ENCODE measurements around the gene RPA3. TPM values are rescaled to one million over a fixed set of nuclear protein-coding genes. Genes with fewer than 3 reads are reported as not detected.

Gene RPA3
- total RNA-seq, 1 experiment from 2014 or later: 87.5 TPM

DNA sequence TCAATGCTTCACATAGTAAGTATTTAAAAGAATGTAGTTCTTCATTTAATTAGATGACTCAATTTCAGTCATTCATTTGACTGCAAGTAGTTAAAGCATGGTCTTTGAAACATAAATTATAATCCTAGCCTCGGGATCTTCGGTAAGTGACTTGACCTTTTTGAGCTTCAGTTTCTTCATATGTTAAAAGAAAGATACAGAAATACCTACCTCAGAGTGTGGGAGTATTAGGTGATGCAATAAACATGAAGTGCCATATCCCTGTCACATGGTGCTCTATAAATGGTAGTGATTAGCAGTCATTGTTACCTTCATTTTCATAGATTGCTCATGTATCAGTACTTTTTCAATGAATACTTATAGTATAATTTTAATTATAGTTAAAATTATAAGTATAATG lies 109.1 kb downstream of the RPA3 start:
- H3K4me2 ChIP-seq (ENCODE audit: low read length): no peak overlapping the region
- intact Hi-C loops (cut with micrococcal nuclease): no loop called here
- BruUV-seq (replicated peaks): no TSS peak
- no peaks in the 10 kb centered on the region for H3K9me3 ChIP-seq (ENCODE audit: control insufficient read depth in 1 of 2, insufficient read depth in 1 of 2, low read depth in 1 of 2, low read length in 2 of 2)
- H2AFZ ChIP-seq (ENCODE audit: low read depth, low read length, poor library complexity, severe bottlenecking): no peak overlapping the region
- POLR2A ChIA-PET: no interaction called here
- TF ChIP-seq SRF (IDR thresholded peaks at IDR 0.05; ENCODE audit: low read depth) (no peak), RAD21 (IDR thresholded peaks at IDR 0.05; ENCODE audit: low read depth) (no peak), YY1 (IDR thresholded peaks at IDR 0.05; ENCODE audit: extremely low read depth, insufficient replicate concordance, low read depth, low read length) (no peak), JUND (IDR thresholded peaks at IDR 0.05) (no peak), ELF1 (IDR thresholded peaks at IDR 0.05; ENCODE audit: borderline replicate concordance, low read depth) (no peak), EGR1 (IDR thresholded peaks at IDR 0.05; ENCODE audit: low read depth) (no peak), CEBPB (IDR thresholded peaks at IDR 0.05; ENCODE audit: low read depth) (no peak), POLR2AphosphoS5 (IDR thresholded peaks at IDR 0.05; ENCODE audit: low read depth, low read length) (no peak), POLR2A (IDR thresholded peaks at IDR 0.05; ENCODE audit: borderline replicate concordance, extremely low read depth, insufficient read depth, insufficient read length) (no peak), CBX3 (IDR thresholded peaks at IDR 0.05; ENCODE audit: low read depth) (no peak), EZH2phosphoT487 (IDR thresholded peaks at IDR 0.05; ENCODE audit: borderline replicate concordance) (no peak), SIN3A (IDR thresholded peaks at IDR 0.05; ENCODE audit: low read depth) (no peak)
- TF ChIP-seq, protein P1, sequence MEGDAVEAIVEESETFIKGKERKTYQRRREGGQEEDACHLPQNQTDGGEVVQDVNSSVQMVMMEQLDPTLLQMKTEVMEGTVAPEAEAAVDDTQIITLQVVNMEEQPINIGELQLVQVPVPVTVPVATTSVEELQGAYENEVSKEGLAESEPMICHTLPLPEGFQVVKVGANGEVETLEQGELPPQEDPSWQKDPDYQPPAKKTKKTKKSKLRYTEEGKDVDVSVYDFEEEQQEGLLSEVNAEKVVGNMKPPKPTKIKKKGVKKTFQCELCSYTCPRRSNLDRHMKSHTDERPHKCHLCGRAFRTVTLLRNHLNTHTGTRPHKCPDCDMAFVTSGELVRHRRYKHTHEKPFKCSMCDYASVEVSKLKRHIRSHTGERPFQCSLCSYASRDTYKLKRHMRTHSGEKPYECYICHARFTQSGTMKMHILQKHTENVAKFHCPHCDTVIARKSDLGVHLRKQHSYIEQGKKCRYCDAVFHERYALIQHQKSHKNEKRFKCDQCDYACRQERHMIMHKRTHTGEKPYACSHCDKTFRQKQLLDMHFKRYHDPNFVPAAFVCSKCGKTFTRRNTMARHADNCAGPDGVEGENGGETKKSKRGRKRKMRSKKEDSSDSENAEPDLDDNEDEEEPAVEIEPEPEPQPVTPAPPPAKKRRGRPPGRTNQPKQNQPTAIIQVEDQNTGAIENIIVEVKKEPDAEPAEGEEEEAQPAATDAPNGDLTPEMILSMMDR (IDR thresholded peaks at IDR 0.05 in 2 of 3, conservative IDR thresholded peaks at IDR 0.05 in 1 of 3; ENCODE audit: borderline replicate concordance in 1 of 3, insufficient read depth in 1 of 3, low read depth in 2 of 3, low read length in 2 of 3): no peak
- TF ChIP-seq, protein P2, sequence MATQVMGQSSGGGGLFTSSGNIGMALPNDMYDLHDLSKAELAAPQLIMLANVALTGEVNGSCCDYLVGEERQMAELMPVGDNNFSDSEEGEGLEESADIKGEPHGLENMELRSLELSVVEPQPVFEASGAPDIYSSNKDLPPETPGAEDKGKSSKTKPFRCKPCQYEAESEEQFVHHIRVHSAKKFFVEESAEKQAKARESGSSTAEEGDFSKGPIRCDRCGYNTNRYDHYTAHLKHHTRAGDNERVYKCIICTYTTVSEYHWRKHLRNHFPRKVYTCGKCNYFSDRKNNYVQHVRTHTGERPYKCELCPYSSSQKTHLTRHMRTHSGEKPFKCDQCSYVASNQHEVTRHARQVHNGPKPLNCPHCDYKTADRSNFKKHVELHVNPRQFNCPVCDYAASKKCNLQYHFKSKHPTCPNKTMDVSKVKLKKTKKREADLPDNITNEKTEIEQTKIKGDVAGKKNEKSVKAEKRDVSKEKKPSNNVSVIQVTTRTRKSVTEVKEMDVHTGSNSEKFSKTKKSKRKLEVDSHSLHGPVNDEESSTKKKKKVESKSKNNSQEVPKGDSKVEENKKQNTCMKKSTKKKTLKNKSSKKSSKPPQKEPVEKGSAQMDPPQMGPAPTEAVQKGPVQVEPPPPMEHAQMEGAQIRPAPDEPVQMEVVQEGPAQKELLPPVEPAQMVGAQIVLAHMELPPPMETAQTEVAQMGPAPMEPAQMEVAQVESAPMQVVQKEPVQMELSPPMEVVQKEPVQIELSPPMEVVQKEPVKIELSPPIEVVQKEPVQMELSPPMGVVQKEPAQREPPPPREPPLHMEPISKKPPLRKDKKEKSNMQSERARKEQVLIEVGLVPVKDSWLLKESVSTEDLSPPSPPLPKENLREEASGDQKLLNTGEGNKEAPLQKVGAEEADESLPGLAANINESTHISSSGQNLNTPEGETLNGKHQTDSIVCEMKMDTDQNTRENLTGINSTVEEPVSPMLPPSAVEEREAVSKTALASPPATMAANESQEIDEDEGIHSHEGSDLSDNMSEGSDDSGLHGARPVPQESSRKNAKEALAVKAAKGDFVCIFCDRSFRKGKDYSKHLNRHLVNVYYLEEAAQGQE (IDR thresholded peaks at IDR 0.05; ENCODE audit: low read depth): no peak
- TF ChIP-seq, protein P3, sequence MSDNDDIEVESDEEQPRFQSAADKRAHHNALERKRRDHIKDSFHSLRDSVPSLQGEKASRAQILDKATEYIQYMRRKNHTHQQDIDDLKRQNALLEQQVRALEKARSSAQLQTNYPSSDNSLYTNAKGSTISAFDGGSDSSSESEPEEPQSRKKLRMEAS (IDR thresholded peaks at IDR 0.05): no peak
- no peak overlapping the region for H3K4me3 ChIP-seq (replicated peaks in 1 of 2; ENCODE audit: low read depth in 1 of 2, low read length in 2 of 2)
- no peak overlapping the region for H3K27ac ChIP-seq (ENCODE audit: low read depth, low read length)
- H3K4me1 ChIP-seq (ENCODE audit: control insufficient read depth in 1 of 2, insufficient read depth in 2 of 2, low read length in 2 of 2): no peaks in the 10 kb centered on the region
- H3K27me3 ChIP-seq (ENCODE audit: insufficient read depth, low read length): no peaks in the 10 kb centered on the region
- H4K20me1 ChIP-seq (ENCODE audit: insufficient read depth): no peaks in the 10 kb centered on the region
- no peak for ATAC-seq
- no peaks in the 10 kb centered on the region for H3K9me2 ChIP-seq (ENCODE audit: insufficient read depth)
- DNase-seq (ENCODE audit: low read depth, low spot score): no peak
- RAD21 ChIA-PET (ENCODE audit: low non-redundant PET in 1 of 2, low total read pairs in 2 of 2, uncharacterized antibody in 2 of 2, unreplicated experiment in 2 of 2): no interaction called here
- H3K9ac ChIP-seq (ENCODE audit: low read length): no peak overlapping the region
- CTCF ChIA-PET: no interaction called here
- no peaks in the 10 kb centered on the region for H3K79me2 ChIP-seq (ENCODE audit: insufficient read depth, low read length)
- peaks cover 2 to 10% of the 10 kb centered on the region in 2 experiments; a peak in 2 of 4 replicates for H3K36me3 ChIP-seq (ENCODE audit: control insufficient read depth in 1 of 2, insufficient read depth in 2 of 2, low read length in 2 of 2)

Data from HCT116 (cell line).